Measurements from ENCODE around the gene GFI1. TPM values are rescaled to one million over a fixed set of nuclear protein-coding genes. Genes with fewer than 3 reads are reported as not detected.

GFI1 gene
- total and polyA plus RNA-seq, 5 donors: 0.18 to 0.59 (median 0.37) TPM; not detected in 1

GRCh38 chr1:92504291-92505014 lies 17.7 kb upstream of the GFI1 start:
- H3K4me1 ChIP-seq (ENCODE audit: control insufficient read depth, insufficient read depth, low read length): no peaks in the 10 kb centered on the region
- WGBS: 72% methylated on average over 8 of the region's 8 CpGs
- no peak overlapping the region for H3K27ac ChIP-seq (ENCODE audit: low read length)
- ATAC-seq: no peak
- no peaks in the 10 kb centered on the region for H3K9me3 ChIP-seq (ENCODE audit: control insufficient read depth, low read length)
- DNase-seq: no peak
- no peak overlapping the region for H3K4me3 ChIP-seq (ENCODE audit: low read length)
- intact Hi-C loops (cut with DNase I): no loop called here
- no peaks in the 10 kb centered on the region for H3K27me3 ChIP-seq (ENCODE audit: control insufficient read depth, insufficient read depth)

- Histone ChIP-seq H3K4me3 (ENCODE audit: low read length) (no peak overlapping the region), H3K27me3 (ENCODE audit: control insufficient read depth, insufficient read depth) (no peaks in the 10 kb centered on the region), H3K9me3 (ENCODE audit: control insufficient read depth, low read length) (no peaks in the 10 kb centered on the region), H3K4me1 (ENCODE audit: control insufficient read depth, insufficient read depth, low read length) (no peaks in the 10 kb centered on the region), H3K27ac (ENCODE audit: low read length) (no peak overlapping the region)
- 58% methylated on average over 6 of the region's 6 CpGs for whole genome bisulfite sequencing
- ATAC-seq: no peak
- no peak for DNase-seq
- intact Hi-C loops (cut with DNase I): no loop called here
These were observed 17.2 kb upstream of the GFI1 start for GRCh38 chr1:92503926-92504285.

- H3K4me1 ChIP-seq (ENCODE audit: control insufficient read depth, insufficient read depth, low read length): no peaks in the 10 kb centered on the region
- ATAC-seq (no peak), DNase-seq (no peak)
- no peaks in the 10 kb centered on the region for H3K9me3 ChIP-seq (ENCODE audit: control insufficient read depth, low read length)
- WGBS: 84% methylated on average over 6 of the region's 6 CpGs
- no peak overlapping the region for H3K27ac ChIP-seq (ENCODE audit: low read length)
- intact Hi-C loops (cut with DNase I): no loop called here
- H3K4me3 ChIP-seq (ENCODE audit: low read length): no peak overlapping the region
- no peaks in the 10 kb centered on the region for H3K27me3 ChIP-seq (ENCODE audit: control insufficient read depth, insufficient read depth)
These were observed 16.6 kb upstream of the GFI1 start for GRCh38 chr1:92503043-92503925.

- intact Hi-C loops (cut with DNase I): no loop called here
- no peak for DNase-seq
- no peaks in the 10 kb centered on the region for H3K27me3 ChIP-seq (ENCODE audit: control insufficient read depth, insufficient read depth)
These were observed 15.5 kb upstream of the GFI1 start for GRCh38 chr1:92502247-92502646.

GRCh38 chr1:92500552-92500951 lies 13.8 kb upstream of the GFI1 start:
- ATAC-seq: no peak
- Histone ChIP-seq H3K4me3 (ENCODE audit: low read length) (no peak overlapping the region), H3K9me3 (ENCODE audit: control insufficient read depth, low read length) (no peaks in the 10 kb centered on the region), H3K27me3 (ENCODE audit: control insufficient read depth, insufficient read depth) (no peaks in the 10 kb centered on the region), H3K4me1 (ENCODE audit: control insufficient read depth, insufficient read depth, low read length) (no peaks in the 10 kb centered on the region), H3K27ac (ENCODE audit: low read length) (no peak overlapping the region)
- intact Hi-C loops (cut with DNase I): no loop called here
- no peak for DNase-seq
- 64% methylated on average over 1 of the region's 1 CpG for WGBS

More at GRCh38 chr1:92502247-92502646, 15.5 kb upstream of the GFI1 start:
- Histone ChIP-seq H3K9me3 (ENCODE audit: control insufficient read depth, low read length) (no peaks in the 10 kb centered on the region), H3K4me1 (ENCODE audit: control insufficient read depth, insufficient read depth, low read length) (no peaks in the 10 kb centered on the region), H3K27ac (ENCODE audit: low read length) (no peak overlapping the region), H3K4me3 (ENCODE audit: low read length) (no peak overlapping the region)
- ATAC-seq: no peak

- 80% methylated on average over 2 of the region's 2 CpGs for WGBS
- intact Hi-C loops (cut with DNase I): no loop called here
- ATAC-seq: no peak
These were observed 8.8 kb upstream of the GFI1 start for GRCh38 chr1:92495392-92496063.

GRCh38 chr1:92494485-92495141 lies 7.9 kb upstream of the GFI1 start:
- ATAC-seq: no peak
- no peak overlapping the region for H3K27ac ChIP-seq (ENCODE audit: low read length)
- H3K4me1 ChIP-seq (ENCODE audit: control insufficient read depth, insufficient read depth, low read length): no peaks in the 10 kb centered on the region
- no peak overlapping the region for H3K4me3 ChIP-seq (ENCODE audit: low read length)
- no peaks in the 10 kb centered on the region for H3K9me3 ChIP-seq (ENCODE audit: control insufficient read depth, low read length)
- 92% methylated on average over 4 of the region's 4 CpGs for WGBS
- intact Hi-C loops (cut with DNase I): no loop called here
- no peaks in the 10 kb centered on the region for H3K27me3 ChIP-seq (ENCODE audit: control insufficient read depth, insufficient read depth)
- DNase-seq: no peak

More at GRCh38 chr1:92495392-92496063, 8.8 kb upstream of the GFI1 start:
- H3K4me3 ChIP-seq (ENCODE audit: low read length): no peak overlapping the region
- H3K9me3 ChIP-seq (ENCODE audit: control insufficient read depth, low read length): no peaks in the 10 kb centered on the region
- H3K27ac ChIP-seq (ENCODE audit: low read length): no peak overlapping the region
- no peaks in the 10 kb centered on the region for H3K4me1 ChIP-seq (ENCODE audit: control insufficient read depth, insufficient read depth, low read length)
- no peak for DNase-seq
- H3K27me3 ChIP-seq (ENCODE audit: control insufficient read depth, insufficient read depth): no peaks in the 10 kb centered on the region

- no peaks in the 10 kb centered on the region for H3K27me3 ChIP-seq (ENCODE audit: control insufficient read depth, insufficient read depth)
- intact Hi-C loops (cut with DNase I): no loop called here
- WGBS: 95% methylated on average over 4 of the region's 4 CpGs
- H3K4me1 ChIP-seq (ENCODE audit: control insufficient read depth, insufficient read depth, low read length): no peaks in the 10 kb centered on the region
- no peak for ATAC-seq
- H3K9me3 ChIP-seq (ENCODE audit: control insufficient read depth, low read length): no peaks in the 10 kb centered on the region
- no peak overlapping the region for H3K4me3 ChIP-seq (ENCODE audit: low read length)
- DNase-seq: no peak
- no peak overlapping the region for H3K27ac ChIP-seq (ENCODE audit: low read length)
These were observed 6.4 kb upstream of the GFI1 start for GRCh38 chr1:92493139-92493538.

- Histone ChIP-seq H3K4me1 (ENCODE audit: control insufficient read depth, insufficient read depth, low read length) (peaks cover 5% of the 10 kb centered on the region), H3K4me3 (ENCODE audit: low read length) (no peak overlapping the region), H3K27ac (ENCODE audit: low read length) (no peak overlapping the region), H3K27me3 (ENCODE audit: control insufficient read depth, insufficient read depth) (no peaks in the 10 kb centered on the region), H3K9me3 (ENCODE audit: control insufficient read depth, low read length) (no peaks in the 10 kb centered on the region)
- WGBS: 71% methylated on average over 3 of the region's 3 CpGs
- no peak for DNase-seq
- no peak for ATAC-seq
- intact Hi-C loops (cut with DNase I): no loop called here
These were observed 2.1 kb upstream of the GFI1 start for GRCh38 chr1:92488832-92489231.

GRCh38 chr1:92488416-92488815 lies 1.7 kb upstream of the GFI1 start:
- DNase-seq: no peak
- no peak overlapping the region for H3K27ac ChIP-seq (ENCODE audit: low read length)
- ATAC-seq: no peak
- intact Hi-C loops (cut with DNase I): no loop called here
- H3K4me1 ChIP-seq (ENCODE audit: control insufficient read depth, insufficient read depth, low read length): peaks cover 5% of the 10 kb centered on the region
- no peaks in the 10 kb centered on the region for H3K27me3 ChIP-seq (ENCODE audit: control insufficient read depth, insufficient read depth)
- 49% methylated on average over 3 of the region's 3 CpGs for WGBS
- no peak overlapping the region for H3K4me3 ChIP-seq (ENCODE audit: low read length)
- H3K9me3 ChIP-seq (ENCODE audit: control insufficient read depth, low read length): no peaks in the 10 kb centered on the region
